Stimulated activated CD8-positive, alpha-beta memory T cell treated with anti-CD3 and anti-CD28 coated beads, Interleukin-12 subunit alpha, Interleukin-12 subunit beta, amount 100 ng/mL, for 1 hour (primary cell): ENCODE measurements around the gene TBC1D2B.
"Not testable (repeated sequence)": the region's sequence is repeated elsewhere in the genome, so short reads cannot be mapped to it uniquely, and the experiment has no call there.

Experiments used
- DNase-seq: peaks from one replicate; pipeline ENCODE4 v3.0.0-alpha.2; 2020; ENCODE audit warnings: low read depth

The TBC1D2B gene

DNA sequence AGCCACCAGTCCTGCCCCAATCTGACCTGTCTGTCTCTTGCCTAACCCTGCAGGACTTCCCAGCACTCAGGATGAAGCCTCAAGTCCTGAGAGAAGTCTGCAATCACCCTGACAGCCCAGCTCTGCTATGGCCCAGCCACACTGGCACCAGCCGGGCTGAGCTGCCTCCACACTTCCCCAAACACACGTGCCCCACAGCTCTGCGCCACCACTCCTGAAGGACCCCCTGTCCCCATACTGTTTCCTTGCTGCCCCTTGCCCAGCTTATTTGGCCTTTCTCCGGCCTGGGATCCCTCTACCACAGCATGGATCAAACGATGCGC is 76.6 kb downstream of the TBC1D2B start:
- no peak for DNase-seq

DNA sequence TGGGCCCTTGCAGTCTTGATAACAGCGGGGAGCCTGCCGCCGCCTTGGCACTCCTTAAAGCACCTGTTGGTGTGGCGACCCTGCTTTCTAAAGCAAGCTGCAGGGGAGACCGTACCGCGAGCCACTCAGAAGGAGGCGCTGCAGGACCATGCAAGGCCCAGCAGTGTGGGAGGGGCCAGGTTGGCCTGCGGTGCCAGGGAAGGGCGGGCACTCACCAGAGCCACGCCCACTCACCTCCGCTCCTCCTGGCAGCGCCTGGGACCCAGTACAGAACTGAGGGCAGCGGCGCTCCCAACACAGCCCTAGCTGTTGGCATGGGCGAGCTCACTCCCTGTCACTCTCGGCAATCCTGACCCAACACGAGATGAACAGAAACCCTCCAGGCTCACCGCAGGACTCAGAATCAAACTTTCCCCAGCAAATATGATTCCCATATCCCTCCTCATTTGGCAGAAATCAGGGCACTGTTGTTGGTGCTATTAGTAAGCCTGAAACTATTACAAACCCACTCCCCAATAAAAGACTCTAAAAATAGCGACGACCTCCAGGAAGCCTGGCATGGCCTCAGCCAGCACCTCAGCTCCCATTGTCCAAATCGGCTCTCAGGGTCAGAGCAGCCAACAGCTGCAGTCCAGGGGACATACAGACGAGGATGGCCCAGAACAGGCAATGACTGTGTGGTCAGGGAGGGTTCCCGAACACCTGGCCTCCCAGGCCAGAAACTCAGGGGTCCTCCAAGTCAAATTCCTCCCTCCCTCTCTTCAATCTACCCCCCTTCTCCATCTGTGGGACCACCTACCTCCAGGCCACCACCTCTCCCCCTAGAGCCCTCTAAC is 77.2 kb downstream of the TBC1D2B start:
- DNase-seq = peak; percentile 63

DNA sequence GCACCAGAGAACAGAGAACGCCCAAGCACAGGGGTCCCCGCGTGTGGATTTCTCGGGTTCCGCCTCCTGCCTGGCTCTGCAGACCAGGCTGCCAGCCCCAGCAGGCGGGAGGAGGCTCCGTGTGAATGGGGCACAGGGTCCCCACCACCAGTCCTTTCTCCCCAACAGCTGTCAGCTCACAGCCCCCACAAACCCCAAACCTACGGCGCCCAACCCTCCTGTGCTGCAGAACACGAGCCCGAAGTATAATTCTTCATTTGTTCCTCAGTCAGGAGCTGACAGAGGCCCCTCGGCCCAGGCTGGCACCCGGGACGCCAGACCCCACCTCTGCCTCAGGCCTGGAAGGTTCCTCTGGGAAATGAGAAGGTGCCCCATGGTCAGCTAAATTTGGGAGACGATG is 78.0 kb downstream of the TBC1D2B start:
- DNase-seq = no peak

DNA sequence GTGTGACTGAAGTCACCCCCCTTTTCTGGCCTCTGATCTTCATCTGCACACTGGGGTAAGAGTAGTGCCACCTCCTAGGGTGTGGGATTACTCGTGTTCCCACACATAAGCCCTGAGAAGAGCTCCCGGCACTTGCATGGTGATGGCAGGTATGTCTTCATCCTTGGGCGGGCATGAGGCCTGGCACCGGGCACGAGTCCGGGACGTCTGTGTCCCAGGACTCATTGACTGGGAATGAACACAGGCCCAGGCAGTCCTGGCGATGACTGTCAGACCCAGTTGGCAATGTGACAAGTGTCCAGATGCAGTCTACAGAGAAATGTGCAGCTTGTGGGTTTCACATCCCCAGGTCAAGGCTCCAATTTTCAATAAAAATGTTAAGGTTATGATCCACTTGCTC is 78.9 kb downstream of the TBC1D2B start:
- no peak for DNase-seq

DNA sequence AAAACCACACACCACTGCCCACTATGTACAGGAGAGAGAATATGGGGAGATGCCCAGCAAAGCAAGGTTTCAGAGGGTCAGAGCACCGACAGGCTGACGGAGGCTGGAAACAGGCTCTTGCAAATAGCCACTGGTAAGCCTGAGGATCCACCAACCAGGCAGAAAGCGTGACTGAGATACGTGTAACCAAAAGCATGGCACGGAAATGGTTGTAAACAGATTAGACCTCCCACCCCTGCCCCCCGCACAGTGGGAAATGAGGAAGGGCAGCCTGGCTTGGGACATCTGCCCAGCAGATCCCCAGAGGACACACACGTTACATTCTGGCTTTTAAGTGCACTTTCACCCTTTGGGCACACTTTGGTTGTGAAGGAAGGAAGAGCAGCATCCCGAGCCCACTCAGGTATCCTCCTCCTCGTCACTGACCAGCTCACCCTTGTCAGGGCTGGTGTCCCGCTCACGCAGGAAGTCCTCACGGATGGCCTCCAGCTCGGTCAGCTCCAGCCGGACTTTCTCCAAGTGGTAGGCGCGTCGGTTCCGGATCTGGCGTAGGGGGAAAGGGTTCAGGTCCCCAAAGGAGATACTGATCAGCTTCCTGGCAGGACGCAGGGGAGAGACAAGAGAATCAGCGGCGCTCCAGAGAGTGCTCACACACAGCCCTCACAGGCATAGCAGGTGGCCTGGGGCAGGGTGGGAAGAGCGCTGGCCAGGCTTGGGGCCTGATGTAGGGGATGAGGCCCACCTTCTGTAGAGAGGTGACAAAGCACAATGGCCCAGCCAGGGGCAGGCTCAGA is 79.6 kb downstream of the TBC1D2B start:
- DNase-seq = not testable (repeated sequence)

DNA sequence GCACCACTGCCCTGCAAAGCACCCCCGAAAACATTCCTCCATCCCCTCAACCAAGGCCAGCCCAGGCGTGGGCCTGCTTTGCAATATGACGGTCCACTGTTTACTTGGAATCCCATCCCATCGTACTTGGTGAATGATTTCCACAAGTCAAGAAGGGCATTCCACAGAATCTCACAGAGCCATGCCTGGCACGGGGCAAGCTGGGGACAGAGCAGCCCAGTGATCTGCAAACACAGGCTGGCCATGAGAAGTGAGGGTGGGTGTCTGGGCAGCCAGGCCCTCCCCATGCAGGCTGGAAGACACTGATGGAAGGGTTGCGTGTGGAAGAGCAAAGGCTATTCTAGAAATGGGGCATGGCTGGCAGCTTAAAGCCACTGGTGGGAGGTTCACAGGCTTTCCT is 80.3 kb downstream of the TBC1D2B start:
- DNase-seq = not testable (repeated sequence)

DNA sequence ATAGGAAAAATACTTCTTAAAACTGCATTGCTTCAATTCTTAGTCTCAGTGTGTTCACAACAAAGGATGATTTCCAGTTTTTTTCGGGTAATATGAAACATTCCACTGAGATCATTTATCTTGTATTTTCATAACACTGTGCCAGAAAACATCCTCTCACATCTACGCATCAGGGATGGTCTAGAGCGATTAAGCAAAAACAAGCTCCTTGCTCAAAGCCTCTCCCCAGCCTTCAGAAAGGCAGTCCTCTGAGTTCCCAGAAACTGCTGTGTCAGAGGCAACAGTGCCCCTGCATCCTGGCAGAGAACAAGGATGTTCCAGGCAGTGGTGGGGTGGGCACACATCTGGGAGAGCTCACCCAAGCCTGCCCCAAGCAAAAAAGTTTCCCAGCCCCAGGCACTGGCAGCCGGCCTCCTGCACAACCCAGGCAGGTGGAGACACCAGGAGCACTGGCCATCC is 80.8 kb downstream of the TBC1D2B start:
- not testable (repeated sequence) for DNase-seq

DNA sequence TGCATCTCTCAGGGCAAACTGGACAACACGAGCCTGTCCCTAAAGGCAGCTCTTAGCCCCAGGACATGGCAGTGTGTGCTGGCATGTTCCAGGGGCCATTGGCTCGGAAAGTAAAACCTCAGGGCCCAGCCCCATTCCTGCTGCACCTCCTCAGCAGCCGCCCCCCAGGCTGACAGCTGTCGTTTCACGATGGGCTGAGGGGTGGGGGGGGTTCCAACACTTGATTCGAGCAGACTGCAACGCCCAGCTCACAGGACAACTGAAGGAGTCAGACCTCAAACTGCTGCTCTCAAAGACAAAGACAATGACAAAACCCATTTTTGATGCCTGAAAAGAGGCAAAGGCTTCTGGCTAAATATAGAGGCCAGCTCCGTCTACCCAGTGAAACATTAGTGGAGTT is 81.3 kb downstream of the TBC1D2B start:
- not testable (repeated sequence) for DNase-seq

DNA sequence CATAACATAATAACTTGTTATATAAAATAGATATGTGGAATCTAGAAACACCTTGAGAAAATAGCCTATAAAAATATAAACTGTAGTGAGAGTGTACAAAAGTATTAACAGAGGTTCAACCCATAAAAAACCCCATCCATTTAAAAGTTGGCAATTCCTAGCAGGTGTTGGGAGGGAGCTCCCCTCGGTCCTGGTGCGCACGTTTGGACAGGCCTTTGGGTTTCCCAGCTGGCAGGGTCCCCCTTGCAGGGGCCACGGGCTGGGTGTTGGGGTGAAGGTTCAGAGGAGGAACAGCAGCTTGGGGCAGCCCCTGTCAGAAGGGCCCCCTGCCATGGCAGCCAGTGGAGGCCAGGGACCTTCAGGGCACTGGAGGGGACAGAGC is 82.0 kb downstream of the TBC1D2B start:
- DNase-seq = not testable (repeated sequence)

DNA sequence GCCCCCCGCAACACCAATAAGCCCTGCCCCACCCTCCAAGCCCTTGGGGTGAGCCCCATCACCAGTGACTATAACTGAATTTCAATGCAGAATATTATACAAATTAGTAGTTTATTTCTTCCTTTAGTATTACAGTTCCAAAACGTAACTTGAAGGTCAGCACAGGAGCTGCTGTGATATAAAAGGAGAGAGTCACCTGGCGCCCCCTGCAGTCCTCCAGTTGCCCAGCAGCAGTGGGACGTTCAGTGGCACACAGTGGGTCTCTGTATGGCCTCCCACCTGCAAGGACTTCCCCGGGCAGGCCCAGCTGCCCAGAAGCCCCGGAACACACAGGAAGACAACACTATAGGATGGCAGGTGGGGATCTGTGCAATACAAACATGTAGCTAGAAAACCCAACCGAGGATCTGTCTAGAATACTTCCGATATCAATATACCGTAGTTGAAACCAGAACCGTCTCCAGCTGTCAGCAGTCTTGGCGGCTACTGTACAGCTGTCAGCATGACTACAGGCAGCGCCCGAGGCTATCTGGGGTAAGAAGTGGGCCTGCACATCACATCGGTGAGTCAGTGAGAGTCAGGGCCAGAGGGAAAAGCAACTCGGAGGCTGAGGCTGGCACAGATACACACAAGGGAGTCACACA is 82.5 kb downstream of the TBC1D2B start:
- DNase-seq = not testable (repeated sequence)

DNA sequence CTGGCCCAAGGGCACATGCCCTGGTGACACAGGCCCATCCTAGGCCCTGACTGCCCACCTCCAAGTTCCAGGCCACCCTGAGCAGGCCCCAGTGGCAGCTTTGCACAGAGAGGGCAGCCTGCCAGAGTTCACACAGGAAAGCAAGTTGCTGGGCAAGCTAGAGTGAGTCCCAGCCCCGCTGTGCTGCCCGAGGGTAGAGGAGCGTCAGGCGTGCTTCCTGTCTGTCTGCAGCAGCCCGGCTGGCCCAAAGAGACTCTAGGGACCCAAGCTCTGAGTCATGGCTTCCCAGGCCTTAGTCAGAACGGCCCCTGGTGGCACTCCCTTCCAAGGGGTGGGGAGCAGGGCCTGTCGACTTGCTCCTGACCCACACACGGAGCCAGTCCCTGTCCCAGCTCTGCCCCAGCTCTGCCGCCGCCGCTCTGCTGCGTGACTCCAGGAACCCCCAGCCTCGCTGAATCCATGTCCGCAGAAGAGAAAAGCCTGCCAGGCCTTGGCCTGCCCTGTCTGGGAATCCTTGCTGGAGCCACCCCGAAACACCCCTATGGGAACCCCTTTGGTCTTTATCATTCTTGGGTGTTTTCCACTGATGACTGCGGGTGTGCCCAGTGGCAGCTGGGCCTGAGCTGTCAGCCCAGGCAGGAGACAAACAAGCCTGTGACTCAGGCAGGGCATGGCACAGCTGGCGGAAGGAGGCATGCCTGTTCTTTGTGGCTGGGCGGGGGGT is 83.4 kb downstream of the TBC1D2B start:
- DNase-seq = not testable (repeated sequence)

DNA sequence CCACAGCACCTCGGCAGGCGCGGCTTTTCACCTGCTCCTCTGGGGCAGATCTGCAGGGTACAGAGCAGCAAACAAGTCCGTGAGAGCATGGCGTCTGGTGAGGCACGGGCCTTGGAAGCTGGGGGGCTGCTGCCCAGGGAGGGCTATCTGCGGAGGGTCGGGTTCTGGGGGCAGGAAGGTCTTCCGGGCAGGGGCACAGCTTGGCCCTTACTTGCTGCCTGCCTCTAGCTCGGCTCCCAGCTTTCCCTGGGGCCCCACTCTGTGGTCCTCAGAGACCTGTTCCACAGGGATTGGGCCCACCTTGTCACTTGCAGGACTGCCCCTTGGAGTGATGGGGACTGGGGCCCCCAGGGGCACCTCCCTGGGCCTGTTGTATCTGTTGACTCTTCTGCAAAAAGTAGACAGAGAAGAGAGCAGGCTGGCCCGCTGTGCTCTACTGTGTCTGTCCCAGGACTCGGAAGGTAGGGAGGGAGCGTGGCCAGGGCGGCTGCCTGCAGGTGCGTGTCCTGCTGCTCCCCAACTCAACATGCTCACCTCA is 84.1 kb downstream of the TBC1D2B start:
- no peak for DNase-seq

DNA sequence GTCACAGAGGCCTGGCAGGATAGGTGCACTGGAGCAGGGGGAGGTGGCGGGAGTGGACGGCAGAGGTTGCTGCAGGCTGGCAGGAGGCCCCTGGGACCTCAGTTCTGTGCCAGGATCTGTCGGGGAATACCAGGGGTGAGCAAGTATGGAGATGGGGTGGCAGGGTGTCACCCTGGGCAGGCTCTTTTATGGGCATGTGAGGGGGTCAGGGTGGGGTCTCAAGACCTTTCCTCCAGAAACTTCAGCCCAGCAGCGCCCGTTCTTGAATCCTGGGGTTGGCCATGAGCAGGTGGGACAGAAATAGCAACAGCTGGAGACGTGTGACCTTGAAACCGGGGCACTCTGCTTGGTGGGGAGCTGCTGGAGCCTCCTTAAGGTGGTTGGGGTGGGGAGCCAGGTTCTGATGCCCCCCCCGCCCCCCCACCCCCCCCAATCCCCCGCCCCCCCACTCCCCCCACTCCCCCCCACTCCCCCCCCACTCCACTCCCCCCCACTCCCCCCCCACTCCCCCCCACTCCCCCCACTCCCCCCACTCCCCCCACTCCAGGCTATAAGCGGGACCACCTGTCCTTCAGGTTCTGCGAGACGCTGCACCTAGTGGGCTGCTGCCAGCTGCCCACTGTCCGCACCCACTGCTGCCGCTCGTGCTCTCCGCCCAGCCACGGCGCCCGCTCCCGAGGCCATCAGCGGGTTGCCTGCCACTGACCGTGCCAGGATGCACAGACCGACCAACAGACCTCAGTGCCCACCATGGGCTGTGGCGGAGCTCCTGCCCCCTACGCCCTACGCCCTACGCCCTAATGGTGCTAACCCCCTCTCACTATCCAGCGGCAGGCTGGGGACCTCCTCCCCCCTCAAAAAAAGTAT is 84.9 kb downstream of the TBC1D2B start:
- no peak for DNase-seq

DNA sequence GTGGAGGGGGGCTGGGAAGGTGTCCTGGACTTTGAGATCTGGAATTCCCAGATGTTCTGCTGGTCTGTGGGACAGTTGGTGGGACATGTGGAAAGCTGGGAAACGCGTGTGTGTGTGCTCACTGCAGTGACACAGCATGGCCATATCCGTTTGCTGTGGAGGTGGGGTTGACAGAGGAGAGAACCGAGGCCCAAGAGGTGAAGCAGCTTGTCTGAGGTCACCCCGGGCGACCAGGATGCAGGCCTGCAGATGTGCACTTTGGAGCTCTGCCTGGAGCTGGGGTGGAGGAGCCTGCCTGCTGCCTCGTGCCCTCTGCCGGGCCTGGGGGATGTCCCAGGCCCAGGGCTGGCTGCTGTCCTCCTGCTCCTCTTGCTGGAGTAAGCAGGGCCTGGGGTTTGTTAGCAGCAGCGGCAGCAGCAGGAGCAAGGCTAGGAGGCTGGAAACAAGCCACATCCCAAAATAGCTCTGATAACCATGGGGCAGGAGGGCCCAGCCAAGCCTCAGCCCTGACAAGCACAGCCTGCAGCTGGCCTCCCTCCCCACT is 85.8 kb downstream of the TBC1D2B start:
- not testable (repeated sequence) for DNase-seq

DNA sequence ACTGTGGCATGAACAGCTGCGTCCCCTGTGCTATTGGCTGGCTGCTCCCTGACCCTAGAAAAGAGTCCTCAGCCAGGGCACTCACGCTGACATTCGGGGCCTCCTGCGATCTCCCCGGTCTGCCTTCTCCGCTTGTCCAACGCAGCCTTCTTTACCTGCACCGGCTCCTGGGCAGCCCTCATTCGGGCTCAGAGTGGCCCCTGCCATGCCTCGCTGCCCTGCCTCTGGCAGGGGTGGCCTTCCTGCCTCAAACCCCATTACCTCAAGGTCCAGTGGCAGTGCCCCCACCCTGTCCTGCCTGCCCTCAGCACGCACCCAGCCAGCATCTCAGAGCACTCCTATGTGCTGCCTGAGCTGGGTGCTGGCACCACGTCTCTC is 86.5 kb downstream of the TBC1D2B start:
- no peak for DNase-seq

DNA sequence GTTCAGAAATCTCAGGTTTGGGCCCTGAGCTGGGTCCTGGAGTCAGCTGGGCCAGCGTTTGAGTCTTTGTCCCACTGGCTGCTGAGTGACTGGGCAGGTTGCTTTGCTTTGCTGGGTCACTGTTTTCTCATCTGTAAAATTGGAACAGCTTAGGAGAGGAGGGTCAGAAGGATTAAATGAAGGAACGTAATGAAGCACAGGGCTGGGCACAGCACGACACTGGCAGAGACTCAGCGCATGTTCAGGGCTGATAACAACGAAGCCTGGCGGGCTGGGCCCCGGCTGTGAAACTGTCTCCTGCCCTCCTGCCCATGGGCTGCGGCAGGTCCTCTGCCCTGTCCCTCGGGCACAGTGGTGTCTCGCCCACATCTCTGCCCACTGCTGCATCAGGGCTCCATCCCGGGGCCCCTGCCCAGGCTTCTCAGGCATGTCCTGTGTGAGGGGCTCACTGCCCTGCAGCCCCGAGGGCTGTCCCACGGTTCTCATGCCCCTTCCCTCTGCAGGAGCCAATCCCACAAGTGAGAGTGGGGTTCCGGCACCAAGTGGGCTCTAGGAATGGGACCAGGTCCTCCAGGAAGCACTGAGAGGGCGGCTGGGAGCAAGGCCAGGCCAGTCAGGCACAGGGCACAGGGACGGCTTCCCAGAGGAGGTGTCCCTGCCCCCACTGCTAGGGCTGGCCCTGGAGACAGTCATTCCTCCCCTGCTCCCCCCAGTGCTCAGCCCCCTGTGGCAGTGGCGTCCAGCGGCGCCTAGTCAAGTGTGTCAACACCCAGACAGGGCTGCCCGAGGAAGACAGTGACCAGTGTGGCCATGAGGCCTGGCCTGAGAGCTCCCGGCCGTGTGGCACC is 88.0 kb downstream of the TBC1D2B start:
- no peak for DNase-seq

DNA sequence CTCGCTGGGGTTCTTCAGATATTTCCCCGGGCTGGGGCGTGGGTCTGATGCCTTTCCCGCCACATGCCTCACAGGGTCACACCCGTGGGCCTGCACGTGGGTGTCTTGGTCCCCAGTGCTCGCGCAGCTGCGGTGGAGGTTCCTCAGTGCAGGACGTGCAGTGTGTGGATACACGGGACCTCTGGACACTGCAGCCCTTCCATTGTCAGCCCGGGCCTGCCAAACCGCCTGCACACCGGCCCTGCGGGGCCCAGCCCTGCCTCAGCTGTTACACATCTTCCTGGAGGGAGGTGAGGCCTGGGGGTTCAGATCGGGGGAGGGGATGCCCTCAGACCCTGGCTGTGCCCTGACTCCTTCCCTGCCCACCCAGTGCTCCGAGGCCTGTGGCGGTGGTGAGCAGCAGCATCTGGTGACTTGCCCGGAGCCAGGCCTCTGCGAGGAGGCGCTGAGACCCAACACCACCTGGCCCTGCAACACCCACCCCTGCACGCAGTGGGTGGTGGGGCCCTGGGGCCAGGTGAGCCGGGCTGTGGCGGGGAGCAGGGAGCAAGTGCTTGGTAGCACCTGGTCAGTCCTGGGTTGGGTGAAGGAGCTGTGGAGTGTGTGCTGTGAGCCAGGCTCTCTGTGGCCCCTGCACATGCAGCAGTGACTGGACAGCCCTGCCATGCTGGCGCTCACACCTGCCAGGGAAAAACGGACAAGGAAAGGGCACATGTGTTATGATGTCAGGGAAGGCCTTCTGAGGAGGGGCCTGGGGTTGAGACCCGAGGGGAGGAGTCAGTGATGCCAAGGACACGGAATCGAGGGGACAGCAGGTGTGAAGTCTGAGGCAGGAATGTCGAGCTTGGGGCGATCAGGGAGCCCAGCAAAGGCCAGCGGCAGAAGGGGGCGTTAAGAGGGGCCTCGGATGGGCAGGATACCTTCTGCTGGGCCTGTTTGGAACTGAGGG is 88.9 kb downstream of the TBC1D2B start:
- DNase-seq = no peak

DNA sequence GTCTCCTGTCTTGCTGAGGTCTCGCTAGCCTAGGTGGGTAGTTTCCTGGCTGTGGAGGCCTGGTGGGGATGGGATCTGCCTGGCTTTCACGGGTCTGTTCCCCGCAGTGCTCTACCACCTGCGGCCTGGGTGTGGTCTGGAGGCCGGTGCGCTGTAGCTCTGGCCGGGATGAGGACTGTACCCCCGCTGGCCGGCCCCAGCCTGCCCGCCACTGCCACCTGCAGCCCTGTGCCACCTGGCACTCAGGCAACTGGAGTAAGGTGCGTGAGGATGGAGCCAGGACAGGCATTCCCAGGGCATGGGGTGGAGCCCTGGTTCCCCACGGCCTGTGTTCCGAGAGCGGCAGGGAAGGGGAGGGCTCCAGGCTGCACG is 89.8 kb downstream of the TBC1D2B start:
- DNase-seq = not testable (repeated sequence)
